ENCODE measurements around the gene CLASRP.

Gene CLASRP

DNA sequence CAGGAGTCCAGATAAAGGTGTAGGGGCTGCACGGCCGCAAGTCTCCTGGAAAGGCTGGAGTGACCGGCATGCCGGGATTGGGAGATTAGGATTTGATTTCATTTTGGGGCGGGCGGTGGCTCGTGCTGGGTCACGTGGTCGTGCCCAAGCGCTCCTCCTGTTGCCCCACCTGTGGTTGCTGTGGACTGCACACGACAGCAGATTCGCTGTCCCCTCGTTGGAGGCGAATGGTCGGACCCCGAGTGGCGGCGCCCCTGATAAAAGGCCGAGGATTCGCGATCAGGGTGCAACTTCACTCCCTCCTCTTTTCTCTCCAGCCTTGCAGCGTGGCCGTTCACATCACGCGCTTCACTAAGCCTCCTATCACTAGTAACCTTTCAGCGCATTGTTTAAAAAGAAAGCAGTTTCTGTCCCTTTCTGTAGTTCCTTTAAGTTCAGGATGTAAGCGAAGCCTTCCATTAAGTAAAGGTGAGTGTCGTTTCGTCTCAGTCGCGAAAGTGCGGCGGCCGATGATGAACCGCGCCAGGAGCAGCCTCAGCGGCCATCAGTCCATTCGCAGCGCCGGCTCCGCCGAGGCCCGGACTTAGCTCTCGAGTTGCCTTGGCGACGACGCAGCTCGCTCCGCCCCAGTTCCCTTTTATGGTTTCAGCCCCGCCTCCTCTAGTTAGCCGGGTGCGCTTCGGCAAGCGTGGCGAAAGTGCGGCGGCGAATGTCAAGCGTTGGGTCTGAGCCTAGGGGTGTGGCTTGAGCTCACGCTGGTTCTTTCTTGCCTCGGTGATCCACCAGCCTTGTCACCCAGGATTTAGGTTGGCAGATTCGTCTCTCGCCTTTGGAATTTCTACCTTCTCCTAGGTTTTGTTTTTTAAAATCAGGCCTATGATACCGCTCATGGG lies 52.4 kb downstream of the CLASRP start:
- TF ChIP-seq GABPA (IDR thresholded peaks at IDR 0.05; ENCODE audit: low read depth) (0 out of 2 replicates have a peak, but pooled peaks have one; percentile 36), POLR2AphosphoS5 (IDR thresholded peaks at IDR 0.05; ENCODE audit: low read depth) (peak; percentile 98), SPI1 (IDR thresholded peaks at IDR 0.05; ENCODE audit: borderline replicate concordance, low read depth) (peak; percentile 97), REST (IDR thresholded peaks at IDR 0.05; ENCODE audit: insufficient replicate concordance, low read depth) (no peak)
- TF ChIP-seq, protein P1, sequence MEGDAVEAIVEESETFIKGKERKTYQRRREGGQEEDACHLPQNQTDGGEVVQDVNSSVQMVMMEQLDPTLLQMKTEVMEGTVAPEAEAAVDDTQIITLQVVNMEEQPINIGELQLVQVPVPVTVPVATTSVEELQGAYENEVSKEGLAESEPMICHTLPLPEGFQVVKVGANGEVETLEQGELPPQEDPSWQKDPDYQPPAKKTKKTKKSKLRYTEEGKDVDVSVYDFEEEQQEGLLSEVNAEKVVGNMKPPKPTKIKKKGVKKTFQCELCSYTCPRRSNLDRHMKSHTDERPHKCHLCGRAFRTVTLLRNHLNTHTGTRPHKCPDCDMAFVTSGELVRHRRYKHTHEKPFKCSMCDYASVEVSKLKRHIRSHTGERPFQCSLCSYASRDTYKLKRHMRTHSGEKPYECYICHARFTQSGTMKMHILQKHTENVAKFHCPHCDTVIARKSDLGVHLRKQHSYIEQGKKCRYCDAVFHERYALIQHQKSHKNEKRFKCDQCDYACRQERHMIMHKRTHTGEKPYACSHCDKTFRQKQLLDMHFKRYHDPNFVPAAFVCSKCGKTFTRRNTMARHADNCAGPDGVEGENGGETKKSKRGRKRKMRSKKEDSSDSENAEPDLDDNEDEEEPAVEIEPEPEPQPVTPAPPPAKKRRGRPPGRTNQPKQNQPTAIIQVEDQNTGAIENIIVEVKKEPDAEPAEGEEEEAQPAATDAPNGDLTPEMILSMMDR (IDR thresholded peaks at IDR 0.05; ENCODE audit: insufficient read depth, low read length) = no peak
- peak; percentile 96 to 99 for DNase-seq (ENCODE audit: low read depth in 1 of 2, low spot score in 1 of 2)
- Histone ChIP-seq H3K27ac (replicated peaks) (peak overlapping the region; percentile 98), H3K4me3 (replicated peaks; ENCODE audit: insufficient read depth, low read length) (peak overlapping the region; percentile 98), H3K27me3 (ENCODE audit: insufficient read depth, poor library complexity, severe bottlenecking) (no peaks in the 10 kb centered on the region)

- Histone ChIP-seq H3K27ac (replicated peaks) (peak within 1 kb of the TSS; percentile 98), H3K4me3 (replicated peaks; ENCODE audit: insufficient read depth, low read length) (peak within 1 kb of the TSS; percentile 98), H3K27me3 (ENCODE audit: insufficient read depth, poor library complexity, severe bottlenecking) (no peaks in the 10 kb centered on the region)
- peak; percentile 74 for TF ChIP-seq GABPA (IDR thresholded peaks at IDR 0.05; ENCODE audit: low read depth)
- peak; percentile 32; the same call in 1 of the 2 replicates for TF ChIP-seq SPI1 (IDR thresholded peaks at IDR 0.05; ENCODE audit: borderline replicate concordance, low read depth)
- TF ChIP-seq, protein P1 (IDR thresholded peaks at IDR 0.05; ENCODE audit: insufficient read depth, low read length) = no peak
- TF ChIP-seq POLR2AphosphoS5 (IDR thresholded peaks at IDR 0.05; ENCODE audit: low read depth) = no peak; the same call in 1 of the 2 replicates
- peak; percentile 96 for DNase-seq (ENCODE audit: low read depth in 1 of 2, low spot score in 1 of 2)
Observed at GRCh38 chr19:45092747-45093678, 54.2 kb downstream of the CLASRP start, which contains the start of gene PPP1R37. Gene PPP1R37, plus strand, starts transcription at chr19:45093179. Its CDS starts 147 bp downstream, at chr19:45093326.

DNA sequence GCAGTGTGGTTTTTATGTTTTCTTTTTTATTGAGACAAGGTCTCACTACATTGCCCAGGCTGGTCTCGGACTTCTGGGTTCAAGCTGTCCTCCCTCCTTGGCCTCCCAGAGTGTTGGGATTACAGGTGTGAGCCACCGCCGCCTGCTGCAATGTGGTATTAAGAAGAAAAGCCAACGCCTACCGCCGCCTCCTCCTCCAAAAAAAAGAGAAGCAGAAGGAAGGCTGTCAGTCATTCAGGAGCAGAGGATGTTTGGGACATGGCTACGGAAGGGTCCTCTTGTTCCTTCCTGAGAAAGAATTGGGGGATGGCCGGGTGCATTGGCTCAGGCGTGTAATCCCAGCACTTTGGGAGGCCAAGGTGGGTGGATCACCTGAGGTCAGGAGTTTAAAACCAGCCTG lies 55.3 kb downstream of the CLASRP start:
- no peaks in the 10 kb centered on the region for H3K27me3 ChIP-seq (ENCODE audit: insufficient read depth, poor library complexity, severe bottlenecking)
- DNase-seq (ENCODE audit: low read depth in 1 of 2, low spot score in 1 of 2) = peak in 1 of 2 experiments; percentile 38
- H3K4me3 ChIP-seq (replicated peaks; ENCODE audit: insufficient read depth, low read length) = peak overlapping the region; percentile 98
- TF ChIP-seq REST (IDR thresholded peaks at IDR 0.05; ENCODE audit: insufficient replicate concordance, low read depth) (no peak), SPI1 (IDR thresholded peaks at IDR 0.05; ENCODE audit: borderline replicate concordance, low read depth) (no peak), GABPA (IDR thresholded peaks at IDR 0.05; ENCODE audit: low read depth) (no peak), POLR2AphosphoS5 (IDR thresholded peaks at IDR 0.05; ENCODE audit: low read depth) (no peak)
- TF ChIP-seq, protein P1 (IDR thresholded peaks at IDR 0.05; ENCODE audit: insufficient read depth, low read length) = no peak
- H3K27ac ChIP-seq (replicated peaks) = no peak overlapping the region

Data from HL-60 (cell line).